ENCODE measurements around the gene GPR157.

The GPR157 gene

DNA sequence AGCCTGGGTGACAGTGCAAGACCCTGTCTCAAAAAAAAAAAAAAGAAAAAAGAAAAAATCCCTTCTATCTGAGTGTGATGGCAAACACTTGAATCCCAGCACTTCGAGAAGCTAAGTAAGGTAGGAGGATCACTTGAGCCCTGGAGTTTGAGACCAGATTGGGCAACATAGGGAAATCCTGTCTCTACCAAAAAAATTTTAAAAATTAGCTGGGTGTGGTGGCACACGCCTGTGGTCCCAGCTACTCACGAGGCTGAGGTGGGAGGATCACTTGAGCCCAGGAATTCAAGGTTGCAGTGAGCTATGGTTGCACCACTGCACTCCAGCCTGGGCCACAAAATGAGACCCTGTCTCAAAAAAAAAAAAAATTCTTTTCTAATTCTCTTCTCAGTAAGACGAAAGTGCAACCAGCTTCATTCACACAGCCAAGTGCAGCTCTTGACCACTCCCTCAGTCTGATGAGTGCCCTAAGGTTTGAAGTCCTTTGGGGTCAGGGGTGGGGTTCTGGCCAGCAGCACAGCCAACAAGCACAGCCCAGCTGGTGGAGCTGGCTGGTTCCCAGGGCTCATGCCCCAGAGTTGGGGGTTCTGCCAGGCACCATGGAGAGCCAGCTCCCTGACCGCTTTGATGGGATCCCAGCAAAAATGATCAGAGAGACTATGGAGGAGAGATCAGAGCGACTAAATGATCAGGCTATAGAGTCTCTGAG lies 67.5 kb downstream of the GPR157 start:
- DNase-seq (ENCODE audit: low read depth): no peak

DNA sequence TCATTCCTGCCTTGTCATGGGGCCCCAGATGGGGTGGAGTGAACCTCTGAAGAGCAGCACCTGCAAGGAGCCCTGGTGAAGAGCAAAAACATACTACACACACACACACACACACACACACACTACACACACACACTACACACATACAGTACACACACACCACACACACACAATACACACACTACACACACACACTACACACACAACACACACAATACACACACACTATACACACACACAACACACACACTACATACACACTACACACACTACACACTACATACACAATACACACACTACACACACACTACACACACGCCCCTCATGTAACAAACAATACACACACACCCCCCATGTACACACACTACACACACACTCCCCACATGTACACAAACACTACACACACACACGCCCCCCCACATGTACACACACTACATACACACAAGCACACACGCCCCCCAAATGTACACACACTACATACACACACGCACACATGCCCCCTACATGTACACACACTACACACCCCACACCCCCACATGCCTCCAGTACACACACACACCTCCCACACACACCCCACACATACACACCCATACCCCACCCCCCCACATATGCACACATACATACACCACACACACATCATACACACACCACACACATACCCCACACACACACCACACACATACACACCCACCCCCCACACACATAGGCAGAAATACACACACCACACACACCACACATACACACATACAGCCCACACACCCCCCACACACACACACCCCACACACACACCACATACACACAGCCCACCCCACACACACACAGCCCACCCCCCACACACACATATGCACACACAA lies 68.8 kb downstream of the GPR157 start:
- DNase-seq (ENCODE audit: low read depth): no peak

DNA sequence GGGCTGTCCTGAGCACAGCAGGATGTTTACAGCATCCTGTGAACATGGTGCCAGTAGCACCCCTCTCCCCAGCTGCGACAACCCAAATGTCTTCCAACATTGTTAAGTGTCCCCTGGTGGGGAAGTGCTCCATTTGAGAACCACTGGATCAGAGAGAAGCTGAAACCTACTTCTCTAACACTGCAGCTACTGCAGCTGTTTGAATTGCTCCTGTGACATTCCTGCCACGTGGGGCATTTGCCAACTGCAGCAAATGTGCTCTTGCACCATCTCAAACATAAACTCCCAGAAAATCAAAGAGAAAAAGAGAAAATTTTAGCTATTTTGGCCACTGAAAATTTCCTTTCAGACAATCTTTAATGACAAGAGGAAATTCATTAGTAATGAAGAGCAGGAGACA lies 70.4 kb downstream of the GPR157 start:
- no peak for DNase-seq (ENCODE audit: low read depth)

DNA sequence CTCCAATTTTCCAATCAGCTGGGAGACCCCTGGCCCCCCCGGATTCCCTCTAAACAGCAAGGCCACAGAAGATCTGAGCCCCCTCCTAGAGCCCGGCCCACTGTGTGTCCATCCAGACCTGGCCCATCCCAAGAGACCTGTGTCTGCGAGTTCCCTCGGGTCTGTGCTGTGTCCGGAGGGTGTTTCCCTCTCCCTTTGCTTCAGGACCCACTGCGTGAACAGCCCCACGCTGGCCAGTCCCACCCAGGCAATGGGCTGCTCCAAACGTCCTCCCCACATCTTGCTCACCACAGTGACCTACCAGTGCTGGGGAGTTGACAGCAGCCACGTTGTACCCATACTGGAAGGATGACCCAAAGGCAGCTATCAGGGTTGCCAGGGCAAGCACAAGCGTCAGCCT lies 71.1 kb downstream of the GPR157 start:
- no peak for DNase-seq (ENCODE audit: low read depth)

DNA sequence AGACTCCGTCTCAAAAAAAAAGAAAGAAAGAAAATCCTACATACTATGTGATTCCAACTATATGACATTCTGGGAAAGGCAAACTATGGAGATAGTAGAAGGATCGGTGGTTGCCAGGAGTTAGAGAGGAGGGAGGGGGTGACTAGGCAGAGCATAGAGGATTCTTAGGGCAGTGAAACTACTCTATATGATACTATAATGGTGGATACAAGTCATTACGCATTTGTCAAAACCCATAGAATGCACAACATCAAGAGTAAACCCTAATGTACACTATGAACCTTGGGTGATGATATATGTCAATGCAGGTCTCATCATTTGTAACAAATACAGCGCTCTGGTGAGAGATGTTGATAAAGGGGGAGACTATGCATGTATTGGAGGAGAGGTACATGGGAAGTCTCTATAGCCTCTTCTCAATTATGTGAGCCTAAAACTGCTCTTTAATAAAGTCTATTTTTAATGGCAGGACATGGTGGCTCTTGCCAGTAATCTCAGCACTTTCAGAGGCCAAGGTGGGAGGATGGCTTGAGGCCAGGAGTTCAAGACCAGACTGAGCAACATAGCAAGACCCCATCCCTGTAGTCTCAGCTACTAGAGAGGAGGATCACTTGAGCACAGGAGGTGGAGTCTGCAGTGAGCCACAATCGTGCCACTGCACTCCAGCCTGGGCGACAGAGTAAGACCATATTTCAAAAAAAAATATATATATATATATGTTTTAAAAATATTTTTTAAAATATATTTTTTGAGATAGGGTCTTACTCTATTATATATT lies 76.4 kb downstream of the GPR157 start:
- DNase-seq (ENCODE audit: low read depth): no peak

GRCh38 chr1:9051379-9051778 lies 77.5 kb downstream of the GPR157 start:
- DNase-seq (ENCODE audit: low read depth): no peak

DNA sequence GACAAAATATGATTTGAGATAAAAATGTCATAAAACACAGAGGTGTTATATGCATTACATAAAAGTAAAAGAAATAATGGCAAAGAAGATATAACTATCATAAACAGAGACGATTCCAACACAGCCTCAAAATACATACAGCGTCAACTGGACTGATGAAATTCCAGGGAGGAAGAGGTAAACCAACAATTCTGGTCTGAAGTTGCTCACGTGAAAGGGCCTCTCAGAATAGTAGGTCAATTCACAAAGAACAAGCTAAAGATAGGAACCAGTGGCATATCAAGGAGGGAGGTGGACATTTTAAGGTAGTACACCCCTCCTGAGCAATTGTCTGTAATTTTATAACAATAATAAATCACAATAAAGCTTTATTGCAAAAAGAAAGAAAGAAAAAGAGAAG lies 78.1 kb downstream of the GPR157 start:
- no peak for DNase-seq (ENCODE audit: low read depth)
